GM19438 (cell line): ENCODE results near the gene FKBP1A.

Source experiments
- ATAC-seq: cut with Tn5 transposase; IDR thresholded peaks from one replicate; pipeline ENCODE4 v1.9.1; 2021; ENCODE audit warnings: low read depth; ENCODE audit not compliant: unreplicated experiment

Gene FKBP1A

DNA sequence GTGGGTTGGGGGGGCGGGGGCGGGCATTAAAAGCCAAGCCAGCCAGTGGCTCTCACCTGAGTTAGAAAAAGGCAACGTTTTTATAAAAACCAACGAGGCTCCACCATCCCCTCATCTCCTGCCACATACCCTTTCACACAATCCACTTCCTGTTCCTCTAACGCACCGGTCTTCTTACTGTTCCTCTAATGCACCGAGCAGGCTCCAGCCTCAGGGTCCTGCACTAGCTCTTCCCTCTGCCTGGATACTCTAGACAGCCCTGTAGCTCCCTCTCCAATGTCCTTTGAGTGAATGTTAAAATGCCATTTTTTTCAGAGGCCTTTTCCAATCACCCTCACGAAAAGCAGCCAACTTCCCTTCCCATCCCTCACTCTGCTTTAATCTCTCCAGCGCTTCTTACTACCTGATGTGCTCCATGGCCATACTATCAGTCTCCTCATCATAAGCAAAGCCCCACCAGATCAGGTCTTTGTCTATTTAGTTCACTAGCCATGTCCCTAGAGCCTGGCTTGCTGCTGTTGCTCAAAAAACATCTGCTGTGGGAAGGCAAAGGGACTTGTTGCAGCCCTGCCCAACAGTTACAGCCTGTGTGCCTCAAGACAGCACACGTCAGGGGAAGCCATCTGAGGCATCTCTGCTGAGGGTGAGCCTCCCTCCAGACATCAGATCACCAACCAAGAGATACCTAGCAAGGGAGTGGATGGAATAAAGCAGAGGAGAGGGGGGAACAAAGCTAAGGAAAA lies 3.9 kb downstream of the FKBP1A start:
- ATAC-seq = no peak

GRCh38 chr20:1388253-1388652 lies 4.6 kb downstream of the FKBP1A start:
- no peak for ATAC-seq

- no peak for ATAC-seq
Observed at GRCh38 chr20:1386323-1386722, 6.5 kb downstream of the FKBP1A start.

DNA sequence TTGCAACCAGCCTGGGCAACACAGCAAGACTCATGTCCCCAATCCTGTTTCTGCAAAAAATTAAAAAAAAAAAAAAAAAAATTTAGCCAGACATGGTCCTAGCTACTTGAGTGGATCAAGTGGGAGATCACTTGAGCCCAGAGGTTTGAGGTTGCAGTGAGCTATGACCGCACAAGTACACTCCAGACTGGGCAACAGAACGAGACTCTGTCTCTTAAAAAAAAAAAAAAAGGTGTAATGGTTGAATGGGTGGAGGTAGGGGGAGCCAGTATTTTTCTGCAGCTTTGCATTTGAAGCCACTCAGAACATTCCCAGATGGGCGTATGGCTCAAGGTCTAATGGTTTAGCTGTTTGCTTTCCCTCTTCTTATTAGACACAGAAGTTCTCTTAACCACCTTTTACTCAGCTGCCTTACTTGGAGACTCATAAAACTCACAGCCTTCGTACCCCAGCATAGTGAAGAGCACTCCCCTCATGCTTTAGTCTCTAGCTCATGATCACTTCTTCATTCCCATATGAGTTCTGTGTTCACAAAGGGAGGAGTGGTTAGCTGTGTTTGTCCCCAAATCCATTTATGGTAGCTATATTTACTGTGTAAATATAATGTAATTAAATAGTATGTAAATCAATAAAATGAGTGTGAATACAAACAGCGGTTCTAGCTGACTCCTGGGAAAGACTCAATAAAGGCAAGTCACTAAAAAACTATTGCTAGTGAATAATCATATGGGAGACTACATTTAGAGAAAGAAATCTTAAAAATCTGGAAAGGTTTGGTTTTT lies 9.0 kb downstream of the FKBP1A start:
- ATAC-seq = no peak

DNA sequence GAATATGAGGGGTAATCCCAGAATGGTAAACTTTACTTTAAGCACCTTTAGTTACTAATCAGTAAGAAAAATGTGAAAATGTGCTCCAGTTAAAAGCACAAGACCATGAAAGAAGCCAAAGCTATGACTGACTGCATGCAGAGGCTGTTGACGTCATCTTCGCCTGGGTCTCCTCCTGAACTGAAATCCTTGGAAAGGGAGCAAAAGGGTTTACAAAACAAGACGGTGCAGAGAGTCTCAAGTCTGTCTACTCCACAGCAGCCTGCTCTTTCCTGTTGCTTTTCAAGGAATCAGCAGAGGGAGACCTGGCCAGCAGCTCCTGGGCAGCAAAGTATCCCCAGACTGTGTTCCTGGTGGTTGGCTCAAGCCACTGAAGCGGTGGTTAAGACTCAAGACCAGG lies 10.2 kb downstream of the FKBP1A start:
- ATAC-seq = no peak

- ATAC-seq = no peak
Observed at GRCh38 chr20:1381753-1382591, 10.9 kb downstream of the FKBP1A start.

- ATAC-seq = no peak
Observed at GRCh38 chr20:1378735-1379125, 14.1 kb downstream of the FKBP1A start.

DNA sequence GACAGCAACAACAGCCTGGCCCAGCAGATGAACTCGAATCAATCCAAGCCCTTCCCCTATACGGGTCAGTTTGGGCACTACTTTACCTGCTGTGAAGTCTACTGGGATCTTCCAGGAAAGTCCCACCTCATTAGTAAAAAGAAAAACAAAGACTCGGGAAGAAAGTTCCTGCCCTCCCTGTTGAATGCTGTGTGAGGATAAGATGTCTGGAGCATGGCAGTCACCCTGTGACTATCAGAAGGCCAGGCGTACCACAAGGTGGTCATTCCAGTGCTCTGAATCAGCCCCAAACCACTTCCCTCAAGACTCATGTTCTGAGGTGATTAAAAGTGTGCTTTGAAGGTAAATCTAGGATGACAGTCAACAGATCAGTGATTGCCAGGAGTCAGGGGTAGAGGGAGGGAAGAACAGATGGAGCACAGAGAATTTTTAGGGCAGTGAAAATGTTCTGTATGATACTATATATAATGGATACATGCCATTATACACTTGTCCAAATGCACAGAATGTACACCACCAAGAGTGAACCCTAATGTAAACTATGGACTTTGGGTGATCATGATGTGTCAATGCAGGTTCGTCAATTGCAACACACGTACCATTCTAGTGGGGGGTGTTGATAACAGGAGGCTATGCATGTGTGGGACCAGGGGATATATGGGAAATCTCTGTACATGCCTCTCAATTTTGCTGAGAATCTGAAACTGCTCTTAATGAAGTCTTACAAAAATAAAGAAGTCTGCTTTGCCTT lies 14.7 kb downstream of the FKBP1A start:
- no peak for ATAC-seq

- no peak for ATAC-seq
Observed at GRCh38 chr20:1377341-1377871, 15.4 kb downstream of the FKBP1A start.

DNA sequence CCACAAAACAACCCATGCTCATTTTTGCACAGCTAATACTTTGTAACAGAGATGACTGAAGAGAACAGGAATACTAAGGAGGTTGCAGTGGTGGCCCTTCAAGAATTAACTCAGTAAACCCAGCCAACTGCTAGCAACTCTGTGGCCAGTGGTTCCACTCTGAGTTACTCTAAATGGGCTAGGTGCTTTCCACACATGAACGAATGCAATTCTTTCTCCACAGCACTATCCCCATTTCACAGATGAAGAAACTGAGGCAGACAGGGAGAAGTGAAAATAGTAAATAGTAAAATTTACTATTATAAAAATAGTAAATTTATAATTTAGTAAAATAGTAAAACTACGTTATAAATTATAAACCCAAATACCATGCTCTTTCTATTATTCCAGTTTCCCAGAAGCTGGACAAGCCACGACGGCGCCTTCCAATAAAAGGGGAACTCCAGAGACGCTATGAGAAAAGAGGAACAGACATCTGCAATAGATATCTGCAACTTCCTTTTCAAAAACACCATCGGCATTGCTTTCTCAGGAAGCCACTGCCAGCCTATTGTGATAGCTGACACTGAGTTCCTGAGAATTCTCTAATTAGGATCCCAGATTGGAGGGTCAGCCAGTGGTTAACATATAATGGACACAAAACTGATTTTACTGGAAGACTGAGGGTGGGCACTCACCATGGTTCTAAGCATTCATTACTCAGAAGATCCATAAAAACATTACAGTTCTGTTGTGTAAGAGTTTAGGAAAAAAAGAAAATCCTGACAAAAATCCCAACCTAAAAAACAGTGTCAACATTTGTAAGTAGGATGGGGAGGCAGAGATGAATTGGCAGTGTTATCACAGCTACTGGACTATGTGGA lies 16.2 kb downstream of the FKBP1A start:
- ATAC-seq = no peak

GRCh38 chr20:1376007-1376406 lies 16.8 kb downstream of the FKBP1A start:
- no peak for ATAC-seq

DNA sequence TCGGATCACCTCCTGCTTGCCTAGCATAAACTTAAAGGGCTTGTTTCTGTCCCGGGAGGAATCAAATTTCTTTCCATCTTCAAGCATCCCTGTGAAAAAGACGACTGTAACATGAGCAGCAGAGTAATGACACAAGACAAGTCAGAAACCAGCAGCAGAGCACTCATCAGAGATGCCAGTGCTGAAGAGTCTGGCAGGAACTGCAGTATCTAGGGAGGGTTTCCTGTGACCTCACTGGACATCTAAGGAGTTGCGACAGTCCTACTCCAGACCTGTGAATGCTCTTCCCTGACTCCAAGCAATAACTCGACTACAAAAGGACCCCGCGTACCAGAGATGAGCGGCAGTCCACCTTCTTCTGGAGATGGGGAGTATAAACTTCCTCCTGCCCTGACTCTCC lies 17.3 kb downstream of the FKBP1A start:
- no peak for ATAC-seq

DNA sequence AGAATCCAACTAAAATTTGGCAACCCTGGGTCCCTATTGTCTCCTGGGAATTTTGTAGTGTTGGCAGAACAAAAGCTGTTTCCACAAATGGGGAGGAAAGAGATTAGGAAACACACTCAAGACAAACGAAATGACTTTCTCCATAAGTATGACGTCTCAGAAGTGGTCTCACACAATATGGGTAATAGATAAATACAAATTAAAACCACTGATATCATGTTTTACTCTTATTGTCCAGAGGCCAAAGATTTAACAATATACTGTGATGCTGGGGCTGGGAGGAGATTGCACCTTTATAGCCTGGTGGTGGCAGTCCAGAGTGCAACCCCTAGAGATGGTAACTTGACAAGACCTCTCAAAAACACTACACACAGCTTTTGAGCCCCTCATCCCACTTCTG lies 18.6 kb downstream of the FKBP1A start:
- ATAC-seq = no peak

DNA sequence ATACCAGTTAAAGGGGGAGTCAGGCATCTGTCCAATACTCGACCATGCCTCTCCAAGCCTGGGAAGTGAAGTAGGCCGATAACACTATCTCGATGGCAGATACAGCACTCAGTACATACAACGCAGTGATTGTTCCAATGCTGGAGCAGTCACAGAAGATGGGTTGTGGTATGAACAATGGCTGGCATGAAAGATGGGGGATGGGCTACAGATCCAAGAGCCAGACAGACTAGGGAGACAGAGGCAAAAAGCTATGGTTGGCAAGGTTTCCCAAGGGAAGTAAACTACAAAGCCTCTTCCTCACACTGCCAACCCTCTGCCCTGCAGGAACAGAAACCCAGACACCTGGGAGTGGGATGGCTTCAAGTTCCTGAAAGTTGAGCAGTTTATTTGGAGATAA lies 19.2 kb downstream of the FKBP1A start:
- ATAC-seq = no peak

DNA sequence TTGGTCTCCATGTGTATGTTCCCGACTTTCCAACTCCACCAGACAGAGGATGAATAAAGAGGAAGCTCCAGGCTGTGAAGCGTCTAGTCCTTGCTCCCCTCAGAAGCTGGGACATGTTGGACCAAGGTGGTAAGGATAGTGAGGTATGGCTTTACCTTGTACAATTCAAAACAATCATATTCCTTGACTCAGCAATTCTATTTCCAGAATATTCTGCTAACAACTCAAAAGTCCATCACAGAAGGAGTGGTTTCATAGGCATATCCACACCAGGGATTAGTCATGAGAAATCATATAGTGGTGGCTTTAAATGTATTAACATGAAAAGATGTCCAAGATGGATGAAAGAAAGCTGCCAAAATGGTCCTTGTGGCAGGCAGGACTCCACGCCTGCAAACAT lies 19.8 kb downstream of the FKBP1A start:
- ATAC-seq = no peak

- ATAC-seq = no peak
Observed at GRCh38 chr20:1371830-1372539, 20.9 kb downstream of the FKBP1A start.

GRCh38 chr20:1371202-1371782 lies 21.6 kb downstream of the FKBP1A start:
- ATAC-seq = no peak

DNA sequence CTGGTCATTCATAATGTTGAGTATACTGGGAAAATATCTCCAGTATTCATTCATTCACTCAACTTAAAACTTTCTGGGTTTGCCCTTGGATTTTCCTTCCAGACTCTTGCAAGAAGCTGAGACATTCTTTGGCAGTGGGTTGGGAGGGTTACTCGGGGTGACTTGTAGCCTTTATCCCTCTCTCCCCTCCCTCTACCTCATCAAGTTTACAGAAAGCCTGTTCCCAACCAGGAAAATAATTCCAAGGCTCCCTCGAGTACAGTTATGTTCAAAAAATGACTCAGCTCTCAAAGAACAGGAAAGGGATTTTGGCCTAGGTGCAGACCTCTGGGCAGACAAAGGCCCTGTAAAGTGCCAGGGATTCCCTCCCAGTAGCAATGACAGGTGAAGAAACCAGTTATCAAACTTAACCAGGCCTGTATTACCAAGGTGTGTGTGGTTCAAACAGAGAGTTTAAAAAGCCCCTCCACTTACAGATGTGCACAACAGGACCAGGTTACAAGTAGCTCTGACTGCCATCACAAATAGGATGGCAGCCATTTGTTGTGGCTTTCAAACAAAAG lies 22.2 kb downstream of the FKBP1A start:
- no peak for ATAC-seq
